B cell (primary cell): ENCODE measurements around the gene OCA2. TPM values are rescaled to one million over a fixed set of nuclear protein-coding genes. Genes with fewer than 3 reads are reported as not detected.
A peak's percentile ranks its signal among the peaks of the same experiment; 100 is the strongest.
"Not testable (repeated sequence)": the region's sequence is repeated elsewhere in the genome, so short reads cannot be mapped to it uniquely, and the experiment has no call there.

Source experiments
- ATAC-seq: fragments of 200-7000 bp; cut with Tn5 transposase; one replicate; pipeline ENCODE4 v1.10.0; 2021; ENCODE audit warnings: low read depth, mild to moderate bottlenecking, moderate number of reproducible peaks, moderate library complexity
- CTCF ChIA-PET: fragments of 350-600 bp; sonication (Branson Sonifier 250); formaldehyde crosslinking; loops from one replicate; lab custom pipeline; 2021; ENCODE audit warnings: antibody characterized with exemption, inconsistent platforms; lab: Charles Lee
- POLR2A ChIA-PET: fragments of 350-600 bp; sonication (Branson Sonifier 250); formaldehyde crosslinking; loops from one replicate; lab custom pipeline; 2021; ENCODE audit warnings: antibody characterized with exemption; lab: Charles Lee
- DNase-seq: peaks from one replicate; pipeline ENCODE4 v3.0.0; 2013
- H2AFZ ChIP-seq: 2 replicates; pipeline ENCODE4 v1.6.1; 2012; ENCODE audit warnings: mild to moderate bottlenecking, low read depth, low read length; ENCODE audit not compliant: insufficient read depth, poor library complexity, severe bottlenecking
- H3K27ac ChIP-seq, 2 donors: 1 replicate in 1 of 2; 2 replicates in 1 of 2; pipeline ENCODE4 v1.5.1; 2012 to 2013; ENCODE audit warnings: low read length in 2 of 2, mild to moderate bottlenecking in 2 of 2, moderate library complexity in 1 of 2
- H3K27me3 ChIP-seq, 4 experiments: fragments of 200-600 bp in 1 of 4; sonication (generic) in 1 of 4; replicated peaks in 1 of 4; 1 replicate in 2 of 4; 2 replicates in 2 of 4; pipeline versions ENCODE4 v1.6.1 to v1.7.0; 2013 to 2016; ENCODE audit warnings: low read length in 3 of 4, mild to moderate bottlenecking in 2 of 4, mixed read lengths in 1 of 4, moderate library complexity in 1 of 4; ENCODE audit not compliant: insufficient read depth in 4 of 4, control insufficient read depth in 3 of 4; ENCODE audit errors: control extremely low read depth in 1 of 4
- H3K36me3 ChIP-seq, 2 experiments: replicated peaks in 1 of 2; 1 replicate in 1 of 2; 2 replicates in 1 of 2; pipeline versions ENCODE4 v1.6.1 to v1.7.1; 2013; ENCODE audit warnings: low read length in 1 of 2; ENCODE audit not compliant: insufficient read depth in 2 of 2, control insufficient read depth in 1 of 2; ENCODE audit errors: control extremely low read depth in 1 of 2, extremely low read depth in 1 of 2
- H3K4me1 ChIP-seq, 2 donors: fragments of 200-600 bp in 1 of 2; sonication (generic) in 1 of 2; 1 replicate in 1 of 2; 2 replicates in 1 of 2; pipeline versions ENCODE4 v1.5.1 to v1.6.1; 2013 to 2017; ENCODE audit warnings: low read length in 2 of 2; ENCODE audit not compliant: control insufficient read depth in 2 of 2, insufficient read depth in 2 of 2
- H3K4me2 ChIP-seq: replicated peaks from 2 replicates; pipeline ENCODE3; 2012; ENCODE audit warnings: mild to moderate bottlenecking, low read depth, low read length; ENCODE audit not compliant: poor library complexity, severe bottlenecking
- H3K4me3 ChIP-seq, 5 experiments: fragments of 200-600 bp in 1 of 5; sonication (generic) in 1 of 5; 1 replicate in 3 of 5; 2 replicates in 2 of 5; pipeline versions ENCODE4 v1.5.1 to v1.7.0; 2011 to 2016; ENCODE audit warnings: low read length in 4 of 5, mild to moderate bottlenecking in 4 of 5, low read depth in 2 of 5, control low read depth in 1 of 5, moderate library complexity in 1 of 5; ENCODE audit not compliant: insufficient read depth in 1 of 5; ENCODE audit errors: control extremely low read depth in 1 of 5, extremely low read depth in 1 of 5
- H3K79me2 ChIP-seq: fragments of 200-600 bp; sonication (generic); one replicate; pipeline ENCODE4 v1.6.0; 2016; ENCODE audit warnings: low read length; ENCODE audit not compliant: control insufficient read depth, insufficient read depth
- H3K9ac ChIP-seq: fragments of 200-600 bp; sonication (generic); 2 replicates; pipeline ENCODE4 v1.6.1; 2017; ENCODE audit warnings: mild to moderate bottlenecking, low read length, moderate library complexity
- H3K9me3 ChIP-seq, 3 donors: one replicate each; pipeline versions ENCODE4 v1.6.1 to v1.7.1; 2013; ENCODE audit warnings: low read length in 2 of 3; ENCODE audit not compliant: control insufficient read depth in 2 of 3, insufficient read depth in 1 of 3; ENCODE audit errors: control extremely low read depth in 1 of 3
- H4K20me1 ChIP-seq: 2 replicates; pipeline ENCODE4 v1.6.0; 2012; ENCODE audit warnings: mild to moderate bottlenecking, low read length; ENCODE audit not compliant: insufficient read depth, control insufficient read depth, poor library complexity, severe bottlenecking
- H3K27ac Mint-ChIP-seq: one replicate; pipeline ENCODE4 v1.8.0; 2021; ENCODE audit warnings: mixed read lengths
- H3K27me3 Mint-ChIP-seq: one replicate; pipeline ENCODE4 v1.8.0; 2021; ENCODE audit warnings: mixed read lengths
- H3K4me1 Mint-ChIP-seq: one replicate; pipeline ENCODE4 v1.8.0; 2021; ENCODE audit warnings: mixed read lengths
- H3K4me3 Mint-ChIP-seq: one replicate; pipeline ENCODE4 v1.8.0; 2021; ENCODE audit warnings: mixed read lengths
- H3K9me3 Mint-ChIP-seq: one replicate; pipeline ENCODE4 v1.8.0; 2022; ENCODE audit warnings: mixed read lengths; ENCODE audit not compliant: insufficient read depth
- EZH2 ChIP-seq: IDR thresholded peaks from 2 replicates; pipeline ENCODE4 v1.6.1; 2012; ENCODE audit warnings: borderline replicate concordance, low read depth, mild to moderate bottlenecking, moderate library complexity, low read length; ENCODE audit not compliant: insufficient read depth, poor library complexity, severe bottlenecking
- WGBS: methylation state at CpG from one replicate; pipeline ENCODE4 v1.1.5; 2013; ENCODE audit warnings: missing lambda C conversion rate; ENCODE audit not compliant: insufficient coverage; 5-methylcytosine and 5-hydroxymethylcytosine counted together
- intact Hi-C: fragments of 100-400 bp; cut with micrococcal nuclease; formaldehyde crosslinking; loops from one replicate; pipeline ENCODE4 v1.10.0; 2022
- polyA plus RNA-seq: library from polyadenylated mRNA; depleted of rRNA; stranded (reverse); fragments of >200 nt; gene quantifications from 2 replicates; pipeline ENCODE4 v1.2.3, GENCODE V29; 2012
- total RNA-seq, 2 donors: library from RNA; stranded (reverse); fragments of 120-200 nt in 1 of 2; gene quantifications; 1 replicate in 1 of 2; 2 replicates in 1 of 2; pipeline versions ENCODE4 v1.2.3 to v1.2.4, GENCODE V29; 2013 to 2022
- TF ChIP-seq, protein P1 (sequence below): fragments of 200-600 bp; IDR thresholded peaks from one replicate; pipeline ENCODE4 v1.8.0; 2022; ENCODE audit warnings: antibody characterized with exemption, mild to moderate bottlenecking

Gene OCA2
- total and polyA plus RNA-seq, 2 donors (not counting 1 experiment from before 2014, with no cell fraction given), result 0.12 TPM; not detected in 1

DNA sequence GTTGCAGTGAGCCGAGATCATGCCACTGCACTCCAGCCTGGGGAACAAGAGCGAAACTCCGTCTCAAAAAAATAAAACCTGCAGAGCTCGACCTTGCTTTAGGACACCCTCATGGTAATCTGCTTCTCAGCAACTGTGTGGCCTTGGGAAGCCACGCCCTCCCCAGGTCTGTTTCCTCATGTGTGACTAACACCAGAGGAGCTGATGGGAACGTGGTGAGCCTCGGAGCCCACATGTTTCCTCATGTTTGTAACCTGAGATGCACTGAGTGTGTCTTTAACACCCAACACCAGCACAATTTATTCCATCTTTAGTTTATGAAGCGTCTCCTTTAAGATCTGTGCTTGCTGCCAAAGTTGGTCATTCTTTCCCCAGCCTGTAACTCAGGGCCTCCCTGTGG, 142.8 kb downstream of the OCA2 start:
- H3K4me2 ChIP-seq, result peak overlapping the region; percentile 20
- no peaks in the 10 kb centered on the region for H3K79me2 ChIP-seq
- Mint-ChIP-seq H3K9me3 (peaks cover 3% of the 10 kb centered on the region), H3K4me1 (peaks cover 45% of the 10 kb centered on the region), H3K27me3 (no peaks in the 10 kb centered on the region), H3K4me3 (no peak overlapping the region), H3K27ac (no peak overlapping the region)
- TF ChIP-seq, protein P1, sequence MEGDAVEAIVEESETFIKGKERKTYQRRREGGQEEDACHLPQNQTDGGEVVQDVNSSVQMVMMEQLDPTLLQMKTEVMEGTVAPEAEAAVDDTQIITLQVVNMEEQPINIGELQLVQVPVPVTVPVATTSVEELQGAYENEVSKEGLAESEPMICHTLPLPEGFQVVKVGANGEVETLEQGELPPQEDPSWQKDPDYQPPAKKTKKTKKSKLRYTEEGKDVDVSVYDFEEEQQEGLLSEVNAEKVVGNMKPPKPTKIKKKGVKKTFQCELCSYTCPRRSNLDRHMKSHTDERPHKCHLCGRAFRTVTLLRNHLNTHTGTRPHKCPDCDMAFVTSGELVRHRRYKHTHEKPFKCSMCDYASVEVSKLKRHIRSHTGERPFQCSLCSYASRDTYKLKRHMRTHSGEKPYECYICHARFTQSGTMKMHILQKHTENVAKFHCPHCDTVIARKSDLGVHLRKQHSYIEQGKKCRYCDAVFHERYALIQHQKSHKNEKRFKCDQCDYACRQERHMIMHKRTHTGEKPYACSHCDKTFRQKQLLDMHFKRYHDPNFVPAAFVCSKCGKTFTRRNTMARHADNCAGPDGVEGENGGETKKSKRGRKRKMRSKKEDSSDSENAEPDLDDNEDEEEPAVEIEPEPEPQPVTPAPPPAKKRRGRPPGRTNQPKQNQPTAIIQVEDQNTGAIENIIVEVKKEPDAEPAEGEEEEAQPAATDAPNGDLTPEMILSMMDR, result no peak
- no peak for TF ChIP-seq EZH2
- H3K4me1 ChIP-seq, result peaks cover 38 to 53% of the 10 kb centered on the region in 2 donors
- no peaks in the 10 kb centered on the region for H4K20me1 ChIP-seq
- no peak for ATAC-seq
- H3K27ac ChIP-seq, result no peak overlapping the region
- WGBS, result 56% methylated on average over 8 of the region's 8 CpGs
- no peaks in the 10 kb centered on the region for H3K36me3 ChIP-seq
- POLR2A ChIA-PET, result no interaction called here
- intact Hi-C loops, result no loop called here
- no peak overlapping the region for H3K9ac ChIP-seq
- H3K27me3 ChIP-seq, result no peaks in the 10 kb centered on the region
- CTCF ChIA-PET, result no interaction called here
- H3K4me3 ChIP-seq, result no peak overlapping the region
- H3K9me3 ChIP-seq, result peaks cover 0 to 22% (median 0%) of the 10 kb centered on the region in 3 donors
- no peak overlapping the region for H2AFZ ChIP-seq
- DNase-seq, result no peak

DNA sequence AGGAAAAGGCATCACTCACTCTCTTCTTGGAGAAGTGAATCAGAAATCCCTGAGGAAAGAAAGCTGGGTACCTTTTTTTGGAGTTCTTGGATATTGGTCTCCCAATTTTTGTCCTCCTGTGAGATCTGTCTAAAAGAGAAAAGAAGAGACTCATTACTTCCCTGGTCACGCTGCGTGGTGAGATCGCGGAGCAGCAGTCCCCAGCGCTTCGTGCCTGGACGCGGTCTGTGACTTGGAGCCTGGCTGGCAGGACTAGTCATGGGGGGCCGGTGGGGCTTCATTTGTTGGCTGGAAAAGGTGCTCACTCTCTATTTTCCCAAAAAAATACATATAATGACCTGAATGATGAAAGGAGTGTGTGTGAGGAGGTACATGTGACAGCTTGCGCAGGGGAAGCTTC, 144.0 kb downstream of the OCA2 start:
- intact Hi-C loops, result no loop called here
- no peak for DNase-seq
- peaks cover 0 to 26% (median 0%) of the 10 kb centered on the region in 3 donors for H3K9me3 ChIP-seq
- Mint-ChIP-seq H3K27me3 (no peaks in the 10 kb centered on the region), H3K9me3 (peaks cover 3% of the 10 kb centered on the region), H3K4me1 (peaks cover 41% of the 10 kb centered on the region), H3K4me3 (no peak overlapping the region), H3K27ac (no peak overlapping the region)
- no peak overlapping the region for H3K4me2 ChIP-seq
- H3K79me2 ChIP-seq, result no peaks in the 10 kb centered on the region
- no peak for ATAC-seq
- ChIA-PET POLR2A (no interaction called here), CTCF (no interaction called here)
- H3K27ac ChIP-seq, result no peak overlapping the region
- H3K9ac ChIP-seq, result no peak overlapping the region
- peaks cover 35 to 49% of the 10 kb centered on the region in 2 donors for H3K4me1 ChIP-seq
- no peaks in the 10 kb centered on the region for H3K36me3 ChIP-seq
- no peaks in the 10 kb centered on the region for H3K27me3 ChIP-seq
- no CpG with 5 or more reads among the region's 10 CpGs for WGBS
- H2AFZ ChIP-seq, result no peak overlapping the region
- no peak for TF ChIP-seq EZH2
- TF ChIP-seq, protein P1, result no peak
- H4K20me1 ChIP-seq, result no peaks in the 10 kb centered on the region
- H3K4me3 ChIP-seq, result no peak overlapping the region

DNA sequence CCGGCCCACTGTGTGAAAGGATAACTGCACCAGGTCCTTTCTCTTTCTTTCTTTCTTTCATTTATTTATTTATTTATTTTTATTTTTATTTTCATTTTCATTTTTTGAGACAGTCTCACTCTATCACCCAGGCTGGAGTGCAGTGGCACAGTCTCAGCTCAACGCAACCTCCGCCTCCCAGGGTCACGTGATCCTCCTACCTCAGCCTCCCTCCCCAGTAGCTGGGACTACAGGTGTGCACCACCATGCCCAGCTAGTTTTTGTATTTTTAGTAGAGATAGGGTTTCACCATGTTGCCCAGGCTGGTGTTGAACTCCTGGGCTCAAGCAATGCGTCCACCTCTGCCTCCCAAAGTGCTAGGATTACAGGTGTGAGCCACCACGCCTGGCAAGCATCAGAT, 146.5 kb downstream of the OCA2 start:
- DNase-seq, ATAC-seq, CTCF ChIA-PET, H3K27me3 ChIP-seq, H3K36me3 ChIP-seq, H4K20me1 ChIP-seq, intact Hi-C loops, POLR2A ChIA-PET, H3K4me2 ChIP-seq, H3K9ac ChIP-seq, H3K79me2 ChIP-seq, H3K4me3 Mint-ChIP-seq, H3K27me3 Mint-ChIP-seq, H3K27ac Mint-ChIP-seq, H3K4me3 ChIP-seq, H3K27ac ChIP-seq, H3K9me3 Mint-ChIP-seq, H2AFZ ChIP-seq: not testable (repeated sequence)
- peaks cover 18% of the 10 kb centered on the region for H3K4me1 Mint-ChIP-seq
- WGBS, result 92% methylated on average over 2 of the region's 6 CpGs
- H3K4me1 ChIP-seq, result peaks cover 13 to 26% of the 10 kb centered on the region in 2 donors
- peaks cover 0 to 24% (median 0%) of the 10 kb centered on the region in 3 donors for H3K9me3 ChIP-seq
